HG02642 (cell line): Measurements from ENCODE around the gene IER5L.
"Not testable (repeated sequence)": the region's sequence is repeated elsewhere in the genome, so short reads cannot be mapped to it uniquely, and the experiment has no call there.

ENCODE experiments used
- ATAC-seq: cut with Tn5 transposase; IDR thresholded peaks from one replicate; pipeline ENCODE4 v1.9.1; 2021; ENCODE audit warnings: mild to moderate bottlenecking; ENCODE audit not compliant: unreplicated experiment, poor library complexity

IER5L gene

DNA sequence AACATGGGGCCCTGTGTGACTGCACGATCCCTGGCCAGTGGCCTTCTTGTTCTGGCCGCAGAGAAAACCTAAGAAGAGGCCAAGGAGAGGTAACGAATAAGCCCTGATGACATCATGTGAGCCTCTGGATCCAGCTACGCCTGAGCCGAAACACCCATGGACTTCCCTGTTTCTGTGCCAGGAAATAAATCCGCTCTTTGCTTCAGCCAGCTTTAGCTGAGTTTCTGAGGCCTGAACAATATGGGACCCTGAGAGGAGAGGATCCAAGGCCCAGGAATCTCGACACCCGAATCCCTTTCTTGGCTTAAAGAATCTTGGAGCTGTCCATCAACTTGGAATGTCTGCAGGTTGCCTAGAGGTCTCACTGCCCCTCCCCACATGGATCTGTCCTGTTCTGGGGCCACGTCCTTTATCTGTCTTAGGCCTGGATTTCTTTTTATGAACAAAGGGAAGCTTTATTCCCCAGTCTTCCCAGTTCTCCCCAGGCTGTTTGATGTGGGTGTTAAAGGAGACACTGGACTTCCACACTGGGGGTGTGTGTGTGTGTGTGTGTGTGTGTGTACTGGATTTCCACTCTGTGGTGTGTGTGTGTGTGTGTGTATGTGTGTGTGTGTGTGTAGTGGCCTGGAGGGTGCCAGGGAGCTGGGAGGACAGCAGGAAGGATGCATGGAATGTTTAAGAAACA lies 13.7 kb downstream of the IER5L start:
- ATAC-seq: no peak

DNA sequence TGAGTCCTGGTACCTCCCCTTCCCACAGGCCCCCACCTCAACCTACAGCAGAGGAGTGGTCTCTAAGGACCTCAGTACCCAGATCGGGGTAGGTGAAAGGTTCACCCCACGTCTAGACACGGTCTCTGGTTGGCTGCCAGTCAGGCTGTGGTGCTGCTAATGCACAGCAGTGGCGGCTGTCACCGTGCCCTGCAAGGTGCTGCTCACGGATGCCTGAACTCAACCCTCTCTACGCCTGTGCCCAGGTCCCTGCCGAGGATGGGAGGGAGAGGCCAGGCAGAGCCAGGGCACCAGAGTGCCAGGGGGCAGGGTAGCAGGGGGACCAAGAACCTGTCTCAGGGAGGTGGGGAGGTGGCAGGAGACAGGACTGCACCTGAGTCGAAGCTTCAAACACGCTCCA lies 14.3 kb downstream of the IER5L start:
- ATAC-seq: no peak

DNA sequence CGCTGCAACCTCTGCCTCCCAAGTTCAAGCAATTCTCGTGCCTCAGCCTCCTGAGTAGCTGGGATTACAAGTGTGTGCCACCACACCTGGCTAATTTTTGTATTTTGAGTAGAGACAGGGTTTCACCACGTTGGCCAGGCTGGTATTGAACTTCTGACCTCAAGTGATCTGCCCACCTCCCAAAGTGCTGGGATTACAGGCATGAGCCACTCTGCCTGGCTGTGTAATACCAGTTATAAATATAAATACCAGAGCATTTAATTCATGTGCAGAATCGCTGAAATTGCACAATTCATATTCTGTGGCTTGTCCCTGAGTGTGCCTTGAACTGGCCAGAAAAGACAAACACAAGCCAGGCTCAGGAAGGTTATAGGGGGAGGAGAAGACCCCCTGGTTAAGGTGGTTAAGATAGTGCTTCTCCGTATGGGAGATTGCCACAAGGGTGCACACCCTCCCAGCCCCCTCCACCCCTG lies 14.8 kb downstream of the IER5L start:
- ATAC-seq: not testable (repeated sequence)

DNA sequence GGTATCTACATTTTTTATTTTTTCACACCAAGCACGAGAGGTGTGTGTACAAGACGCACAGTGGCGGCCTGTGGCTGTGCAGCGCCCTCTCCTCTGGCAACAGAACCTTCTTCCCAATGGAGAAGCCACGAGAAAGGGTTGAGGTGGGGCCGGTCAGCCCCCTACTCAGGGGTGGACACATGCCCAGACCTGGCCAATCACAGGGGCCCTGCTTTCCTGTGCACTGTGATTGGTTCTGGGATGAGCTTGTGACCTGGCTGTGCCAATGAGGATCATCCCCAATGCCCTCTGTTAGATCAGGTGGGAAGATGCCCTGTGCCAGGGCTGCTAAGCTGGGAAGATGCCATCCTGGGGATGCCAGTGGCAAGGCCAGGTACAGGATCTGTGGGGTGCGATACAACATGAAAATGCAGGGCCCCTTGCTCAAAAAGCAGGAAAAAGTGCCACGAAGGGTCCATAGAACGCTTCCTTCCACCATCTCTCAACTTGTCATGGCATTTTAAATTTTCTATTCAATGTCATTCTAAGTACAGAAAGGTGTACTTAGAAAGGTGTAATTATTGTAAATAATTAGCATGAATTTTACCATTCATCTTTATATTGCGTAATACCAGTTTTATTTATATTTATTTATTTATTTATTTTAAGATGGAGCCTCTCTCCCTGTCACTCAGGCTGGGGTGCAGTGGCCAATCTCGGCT lies 15.4 kb downstream of the IER5L start:
- no peak for ATAC-seq

DNA sequence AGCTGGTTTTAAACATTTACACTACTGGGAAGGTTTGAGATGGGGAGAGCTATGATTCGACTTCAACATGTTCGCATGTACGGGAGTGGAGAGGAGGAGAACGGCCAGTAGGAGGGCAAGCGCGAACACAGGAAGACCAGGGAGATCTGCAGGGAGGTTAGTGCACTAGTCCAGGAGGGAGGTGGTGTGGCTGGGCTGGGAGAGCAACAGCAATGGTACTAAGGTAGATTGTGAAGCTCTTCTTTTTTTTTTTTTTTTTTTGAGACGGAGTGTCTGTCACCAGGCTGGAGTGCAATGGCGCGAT lies 16.6 kb downstream of the IER5L start:
- ATAC-seq: no peak

DNA sequence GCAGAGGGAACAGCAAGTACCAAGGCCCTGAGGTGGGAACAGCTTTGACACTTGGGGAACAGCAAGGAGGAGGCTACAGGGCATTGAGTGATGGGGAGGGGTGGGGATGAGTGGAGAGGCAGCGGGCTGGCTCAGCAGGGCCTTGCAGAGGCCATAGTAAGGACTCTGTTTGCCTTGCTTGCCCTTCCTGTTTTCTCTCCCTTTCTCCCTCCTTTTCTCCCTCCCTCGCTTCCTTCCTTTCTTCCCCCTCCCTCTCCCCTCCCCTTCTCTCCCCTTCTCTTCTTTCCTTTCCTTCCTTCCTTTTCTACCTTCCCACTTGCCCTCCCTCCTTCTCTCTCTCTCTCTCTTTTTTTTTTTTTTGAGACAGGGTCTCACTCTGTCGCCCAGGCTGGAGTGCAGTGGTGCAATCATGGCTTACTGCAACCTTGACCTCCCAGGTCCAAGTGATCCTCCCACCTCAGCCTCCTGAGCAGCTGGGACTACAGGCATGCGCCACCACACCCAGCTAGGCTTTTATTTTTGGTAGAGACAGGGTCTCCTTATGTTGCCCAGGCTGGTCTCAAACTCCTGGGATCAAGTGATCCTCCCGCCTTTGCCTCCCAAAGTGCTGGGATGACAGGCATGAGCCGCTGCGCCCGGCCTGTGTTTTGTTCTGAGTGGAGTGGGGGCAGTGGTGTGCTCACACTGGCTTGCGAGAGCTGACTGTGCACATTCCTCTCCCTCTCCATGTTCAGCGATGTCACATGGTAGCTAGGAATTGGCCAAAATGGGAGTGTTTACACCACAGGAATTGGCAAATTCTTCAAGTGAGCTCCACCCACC lies 17.1 kb downstream of the IER5L start:
- ATAC-seq: no peak

DNA sequence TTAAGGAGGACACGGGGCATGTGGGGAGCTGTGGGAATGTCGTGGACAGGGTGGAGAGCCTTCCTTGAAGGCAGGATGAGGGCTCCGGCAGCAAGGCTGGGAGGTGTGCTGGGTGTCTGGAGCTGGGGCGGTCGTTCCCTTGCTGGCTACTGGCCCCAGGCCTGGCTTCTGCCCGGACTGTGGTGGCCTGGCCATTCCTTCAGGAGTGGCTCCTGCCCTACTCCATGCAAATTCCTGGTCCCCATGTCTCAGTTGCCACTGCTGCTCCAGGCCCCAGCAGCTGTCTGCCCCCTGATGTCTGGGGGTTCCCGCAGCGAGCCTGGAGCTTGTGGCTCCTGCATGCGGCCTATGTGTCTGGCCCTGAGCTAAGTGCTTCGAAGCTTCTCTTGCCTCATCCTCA lies 21.9 kb downstream of the IER5L start:
- no peak for ATAC-seq

DNA sequence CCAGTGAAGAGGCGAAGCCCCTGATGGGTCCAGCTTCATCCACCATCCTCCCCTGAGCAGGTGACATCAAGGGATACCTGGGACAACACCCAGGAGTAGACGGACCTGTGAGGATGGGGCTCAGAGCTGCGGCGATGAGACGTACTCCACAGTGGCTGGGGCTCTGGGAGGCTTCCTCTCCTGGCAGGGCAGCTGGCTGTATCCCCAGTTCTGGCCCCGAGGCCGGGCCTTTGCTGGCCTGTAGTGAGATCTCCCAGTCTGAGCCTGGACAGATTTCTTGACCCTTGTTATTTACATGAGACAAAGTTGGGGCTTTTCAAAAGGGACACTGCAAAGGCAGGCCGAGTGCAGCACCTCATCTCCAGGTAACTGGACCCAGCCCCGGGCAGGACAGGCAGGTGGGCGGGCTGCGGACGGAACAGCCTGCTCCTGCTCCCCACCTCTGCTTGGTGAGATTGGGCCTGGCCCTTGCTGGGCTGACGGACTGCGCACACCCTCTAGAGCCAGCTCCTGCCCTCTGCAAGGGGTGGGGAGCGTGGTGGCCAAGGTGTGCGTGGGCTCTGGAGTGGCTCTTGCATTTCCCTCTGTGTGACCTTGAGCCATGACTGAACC lies 23.1 kb downstream of the IER5L start:
- ATAC-seq: no peak

DNA sequence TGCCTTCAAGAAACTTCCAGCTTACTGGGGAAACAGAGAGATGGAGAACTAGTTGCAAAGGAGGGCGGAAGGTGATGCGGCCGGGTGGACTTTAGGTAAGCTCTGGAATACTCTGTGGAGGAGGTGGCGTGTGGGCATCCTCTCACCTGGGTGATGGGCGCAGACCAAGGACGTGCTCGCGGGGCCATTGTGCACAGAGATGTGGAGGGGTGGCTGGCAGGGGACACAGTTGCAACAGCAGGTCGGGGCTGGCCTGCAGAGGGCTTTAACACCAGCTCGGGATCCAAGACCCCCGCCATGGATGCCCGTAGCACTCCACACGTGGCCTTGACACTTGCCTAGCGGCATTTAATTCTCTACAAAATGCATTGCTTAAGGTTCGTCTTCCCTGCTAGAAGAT lies 26.6 kb downstream of the IER5L start:
- ATAC-seq: no peak

DNA sequence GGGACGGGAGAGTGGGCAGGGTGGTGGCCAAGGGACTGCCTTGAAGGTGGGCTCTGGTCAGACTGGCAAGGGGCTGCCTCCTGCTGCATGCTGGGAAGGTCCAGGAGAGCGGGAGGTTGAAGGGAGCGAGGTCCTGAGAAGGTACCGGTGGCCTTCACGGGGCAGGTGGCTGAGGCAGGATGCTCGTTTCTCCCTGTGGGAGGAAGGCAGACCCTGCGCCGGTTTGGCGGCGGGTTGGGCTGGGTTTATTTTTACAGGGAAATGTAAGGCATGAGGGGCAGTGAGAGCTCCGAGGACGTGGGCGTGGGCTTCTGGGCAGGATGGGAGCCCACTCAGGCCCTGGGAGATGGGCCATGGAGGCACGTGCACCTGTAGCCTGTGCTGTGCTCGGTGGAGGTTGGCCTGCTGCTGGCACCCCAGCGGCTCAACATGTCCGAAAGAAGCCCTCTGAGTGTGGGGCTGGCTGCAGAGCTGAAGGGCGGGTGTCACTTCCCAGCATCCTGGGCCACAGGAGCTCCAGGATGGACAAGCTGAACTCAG lies 27.3 kb downstream of the IER5L start:
- no peak for ATAC-seq

DNA sequence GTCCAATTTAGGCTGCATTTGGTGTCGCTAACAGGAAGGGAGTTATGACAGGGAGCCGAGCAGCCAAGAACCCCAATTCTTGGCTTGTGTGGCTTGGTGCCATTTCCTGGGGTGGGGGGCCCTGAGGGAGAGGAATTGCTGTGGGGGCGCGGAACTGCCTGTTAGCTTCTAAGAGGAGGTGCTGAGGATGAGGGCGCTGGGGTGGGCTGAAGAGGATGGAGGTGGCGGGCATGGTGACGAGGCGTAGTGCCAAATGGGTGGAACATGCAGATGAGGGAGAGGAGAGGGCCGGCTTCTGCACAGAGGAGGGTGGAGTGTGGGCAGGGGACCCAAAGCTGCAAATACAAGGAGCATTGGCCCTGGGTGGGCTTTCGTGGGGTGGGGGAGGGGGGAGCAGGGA lies 27.9 kb downstream of the IER5L start:
- no peak for ATAC-seq

DNA sequence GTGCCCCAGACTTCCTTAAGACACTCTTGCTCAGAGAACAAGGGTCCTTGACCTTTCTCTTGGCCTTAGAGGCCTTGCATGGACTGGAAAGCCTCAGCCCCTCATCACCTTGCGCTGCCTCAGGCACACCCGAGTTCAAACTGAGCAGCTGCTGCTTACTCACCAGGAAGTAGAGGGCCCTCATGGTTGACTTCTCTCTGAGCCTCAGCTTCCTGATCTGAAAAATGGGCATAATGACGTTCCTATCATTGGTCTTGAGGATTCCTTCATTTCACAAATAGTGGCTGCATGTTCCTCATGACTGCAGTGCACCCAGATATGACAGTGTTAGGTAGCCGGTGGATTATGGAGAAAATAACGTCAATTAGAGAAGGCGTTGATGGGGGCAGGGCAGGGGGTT lies 28.6 kb downstream of the IER5L start:
- no peak for ATAC-seq

DNA sequence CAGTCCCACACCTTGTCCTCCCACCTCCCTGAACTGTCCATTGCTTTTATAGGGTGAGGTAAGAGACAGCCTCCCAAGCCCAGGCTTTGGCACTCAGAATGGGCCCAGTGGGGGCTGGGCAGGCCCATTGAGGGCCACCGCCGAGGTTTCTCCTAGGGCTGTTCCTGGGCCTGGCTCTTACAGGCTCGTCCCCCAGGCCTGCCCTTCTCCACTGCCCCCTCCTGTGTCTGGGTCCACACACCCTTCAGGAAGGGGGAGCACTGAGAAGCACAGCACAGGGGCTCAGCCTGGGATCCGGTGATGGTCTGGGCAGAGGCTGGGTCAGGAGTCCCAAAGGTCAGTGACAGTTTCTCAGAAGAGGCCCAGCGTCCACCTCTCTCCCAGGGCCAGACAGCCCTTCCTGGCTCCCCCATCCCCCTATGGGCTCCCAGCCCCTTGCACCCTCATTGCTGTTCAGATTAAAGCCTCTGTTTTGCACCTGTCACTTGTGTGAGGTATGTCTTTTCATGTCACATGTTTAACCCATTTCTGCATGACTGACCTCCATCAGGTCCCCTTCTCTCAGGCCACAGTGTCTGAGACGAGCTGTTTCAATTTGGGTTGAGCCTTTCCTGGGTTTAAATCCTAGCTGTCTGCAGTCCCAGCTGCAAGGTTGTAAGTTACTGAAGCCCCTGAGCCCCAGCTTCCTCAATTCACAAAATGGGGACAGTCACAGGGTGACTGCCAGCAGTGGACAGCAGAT lies 29.4 kb downstream of the IER5L start:
- ATAC-seq: no peak

DNA sequence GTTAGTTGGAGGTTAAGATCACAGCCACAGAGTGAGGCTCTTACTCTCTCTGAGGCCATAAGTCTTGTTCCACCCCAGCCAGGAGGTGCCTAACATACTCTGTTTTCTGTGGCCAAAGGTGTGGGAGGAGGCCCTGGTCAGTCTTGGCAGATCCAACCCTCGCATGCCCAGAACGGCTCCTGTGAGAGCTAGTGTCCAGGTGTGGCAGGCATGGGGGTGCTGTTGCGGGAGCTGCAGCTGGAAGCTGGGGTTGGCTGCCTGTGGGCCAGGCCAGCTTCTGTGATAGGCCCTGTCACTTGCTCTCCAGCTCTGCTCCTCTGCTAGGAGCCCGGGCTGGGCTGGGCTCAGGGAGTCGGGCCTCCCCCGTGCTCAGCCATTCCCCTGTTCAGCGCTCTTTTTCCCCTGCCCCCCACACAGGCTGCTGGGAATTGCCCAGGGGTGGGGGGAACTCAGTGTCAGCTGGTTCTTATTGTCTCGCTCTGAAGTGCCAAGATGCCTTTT lies 31.6 kb downstream of the IER5L start:
- no peak for ATAC-seq

DNA sequence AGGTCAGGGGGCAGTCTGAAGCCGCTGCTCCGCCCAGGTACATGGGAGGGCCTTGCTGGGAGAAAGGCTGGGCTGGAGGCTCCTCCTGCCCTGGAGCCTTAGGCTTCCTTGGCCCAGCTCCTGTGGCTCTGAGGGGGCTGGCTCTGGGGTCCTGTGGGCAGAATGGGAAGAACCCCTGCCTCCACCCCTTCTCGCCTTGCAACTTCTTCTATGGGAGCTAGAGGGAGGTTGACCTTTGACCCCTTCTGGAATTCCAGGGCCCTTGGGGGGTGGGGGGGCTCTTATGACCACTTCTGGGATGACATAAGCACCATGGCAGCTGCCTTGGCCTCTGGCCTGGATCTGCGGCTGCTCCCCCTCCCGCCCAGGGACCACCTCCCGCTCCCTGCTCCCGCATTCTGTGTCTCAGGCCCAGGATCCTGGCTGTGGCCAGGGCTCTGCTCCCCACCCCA lies 32.2 kb downstream of the IER5L start:
- ATAC-seq: no peak

DNA sequence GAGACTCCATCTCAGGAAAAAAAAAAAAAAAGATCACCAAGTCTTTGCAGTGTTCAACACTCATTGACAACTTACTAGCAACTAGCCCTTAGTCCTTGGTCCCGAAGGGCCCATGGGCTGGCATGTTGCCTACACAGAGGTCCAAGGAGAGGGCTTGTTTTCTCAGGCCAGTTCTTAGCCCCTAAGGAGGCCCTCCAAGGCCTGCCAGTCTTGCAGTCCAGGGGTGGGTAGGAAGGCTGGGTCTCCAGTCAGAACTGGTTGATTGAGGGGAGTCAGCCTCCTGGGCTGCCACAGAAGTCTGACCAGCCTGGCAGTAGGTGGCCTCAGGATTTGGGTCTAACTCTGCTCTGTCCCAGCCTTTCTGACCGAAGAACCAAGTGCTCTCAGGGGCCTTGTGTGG lies 32.7 kb downstream of the IER5L start:
- ATAC-seq: no peak

DNA sequence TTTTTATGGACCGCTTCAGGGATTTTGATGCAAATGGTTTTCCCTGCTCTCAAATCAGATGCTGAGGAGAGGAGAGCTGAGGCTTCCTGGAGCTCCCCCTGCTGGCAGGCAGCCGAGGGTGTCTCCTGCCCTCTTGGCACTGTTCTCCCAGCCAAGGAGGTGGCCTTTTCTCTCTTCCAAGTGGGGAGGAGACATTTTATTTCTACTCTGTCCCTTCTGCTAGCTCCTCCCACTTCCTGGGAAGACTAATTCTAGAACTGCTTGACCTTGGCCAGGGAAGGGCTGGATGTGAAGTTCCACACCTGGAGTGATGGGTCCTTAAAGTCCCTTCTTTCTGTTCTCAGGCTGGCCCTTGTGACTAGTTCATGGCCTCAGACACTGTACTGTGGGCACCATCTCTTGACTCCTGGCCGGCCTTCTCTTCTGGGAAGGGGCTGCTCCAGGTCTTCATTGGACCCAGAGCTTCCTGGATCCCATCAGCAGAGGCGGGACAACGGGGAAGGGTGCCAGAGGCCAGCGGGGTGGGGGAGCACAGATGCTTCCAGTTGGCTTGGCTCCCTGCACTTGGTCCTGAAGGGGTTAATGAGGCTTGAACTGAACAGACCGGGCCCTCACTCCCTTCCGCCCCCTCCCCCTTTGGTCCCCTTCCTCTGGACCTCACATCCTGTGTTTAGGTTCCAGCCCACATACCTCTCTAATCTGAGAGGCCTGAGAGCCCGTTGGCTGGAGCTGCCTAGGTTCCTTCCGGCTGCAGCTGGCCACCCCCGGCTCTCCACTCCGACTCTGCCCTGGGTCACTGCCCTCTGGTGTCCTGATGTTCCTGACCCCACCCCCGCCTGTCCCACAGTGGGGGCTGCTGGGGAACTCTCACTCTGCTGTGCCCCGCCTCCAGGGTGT lies 34.8 kb downstream of the IER5L start:
- ATAC-seq: no peak

DNA sequence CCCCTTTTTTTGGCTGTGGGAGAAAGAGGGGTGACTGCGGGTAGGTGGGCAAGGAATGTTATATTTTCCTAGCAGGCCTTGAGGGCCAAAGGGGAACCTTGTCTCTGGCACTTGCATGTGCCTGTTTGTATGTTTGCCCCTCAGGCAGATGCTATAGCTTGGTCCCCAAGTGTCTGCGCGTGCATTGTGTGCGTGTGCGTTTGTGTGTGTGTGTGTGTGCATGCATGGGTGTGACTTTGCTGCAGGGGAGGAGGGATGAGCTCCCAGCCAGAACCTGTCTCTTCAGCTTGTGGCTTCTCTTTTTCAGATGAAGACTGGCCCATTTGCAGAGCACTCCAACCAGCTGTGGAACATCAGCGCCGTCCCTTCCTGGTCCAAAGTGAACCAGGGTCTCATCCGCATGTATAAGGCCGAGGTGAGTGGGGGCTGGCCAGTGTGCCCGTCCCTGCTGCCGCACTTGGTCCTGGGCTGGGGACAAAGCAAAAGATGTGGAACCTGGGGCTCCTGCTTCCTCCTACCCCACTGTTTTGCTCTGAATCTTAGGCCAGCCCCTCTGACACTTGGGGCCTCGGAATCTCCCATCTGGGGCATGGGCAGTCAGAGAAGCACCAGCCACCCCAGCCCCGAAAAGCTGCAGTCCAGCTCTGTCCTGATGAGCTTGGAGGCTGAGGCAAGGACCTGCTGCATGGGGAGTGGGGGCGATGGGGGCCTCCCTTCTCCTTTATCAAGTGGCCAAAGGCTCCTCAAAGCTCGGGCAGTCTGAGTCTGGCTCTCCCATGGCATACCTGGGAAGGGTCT lies 35.7 kb downstream of the IER5L start:
- no peak for ATAC-seq
